Lung (tissue), 12 donors: ENCODE measurements around the gene AZIN2. TPM values are rescaled to one million over a fixed set of nuclear protein-coding genes. Genes with fewer than 3 reads are reported as not detected.
"Not testable (repeated sequence)": the region's sequence is repeated elsewhere in the genome, so short reads cannot be mapped to it uniquely, and the experiment has no call there.

Experiments used
- ATAC-seq: fragments of 200-7000 bp; cut with Tn5 transposase; one replicate; pipeline ENCODE4 v1.9.1; 2020; ENCODE audit warnings: moderate number of reproducible peaks; ENCODE audit not compliant: insufficient read depth, low FRiP score
- DNase-seq, 3 donors: peaks; one replicate each; pipeline ENCODE4 v3.0.0-alpha.2; 2013 to 2017
- H3K27ac ChIP-seq, 2 donors: one replicate each; pipeline ENCODE4 v1.5.1; 2013; ENCODE audit warnings: mild to moderate bottlenecking in 2 of 2, moderate library complexity in 2 of 2, control low read depth in 1 of 2, inconsistent platforms in 1 of 2, low read depth in 1 of 2, low read length in 1 of 2
- H3K27me3 ChIP-seq, 3 donors: one replicate each; pipeline ENCODE4 v1.5.1; 2013; ENCODE audit warnings: low read length in 2 of 3; ENCODE audit not compliant: control insufficient read depth in 3 of 3, insufficient read depth in 3 of 3
- H3K36me3 ChIP-seq, 4 donors: one replicate each; pipeline ENCODE4 v1.5.1; 2013; ENCODE audit warnings: low read length in 4 of 4, mild to moderate bottlenecking in 1 of 4, moderate library complexity in 1 of 4; ENCODE audit not compliant: control insufficient read depth in 4 of 4, insufficient read depth in 4 of 4
- H3K4me1 ChIP-seq, 5 donors: one replicate each; pipeline ENCODE4 v1.5.1; 2013; ENCODE audit warnings: low read length in 5 of 5, mild to moderate bottlenecking in 2 of 5, moderate library complexity in 1 of 5; ENCODE audit not compliant: control insufficient read depth in 5 of 5, insufficient read depth in 5 of 5
- H3K4me3 ChIP-seq: one replicate; pipeline ENCODE4 v1.5.1; 2013; ENCODE audit warnings: mild to moderate bottlenecking, control low read depth, moderate library complexity
- H3K9ac ChIP-seq, 2 donors: one replicate each; pipeline ENCODE4 v1.5.1; 2013; ENCODE audit warnings: low read length in 2 of 2, control low read depth in 1 of 2; ENCODE audit not compliant: insufficient read depth in 1 of 2
- H3K9me3 ChIP-seq, 4 donors: one replicate each; pipeline ENCODE4 v1.5.1; 2013; ENCODE audit warnings: low read length in 3 of 4, mild to moderate bottlenecking in 1 of 4, moderate library complexity in 1 of 4; ENCODE audit not compliant: control insufficient read depth in 4 of 4, insufficient read depth in 3 of 4
- WGBS, 2 donors: extraction: QIAGEN DNeasy Blood & Tissue Kit; methylation state at CpG; one replicate each; pipeline ENCODE4 v1.1.7; 2013; 5-methylcytosine and 5-hydroxymethylcytosine counted together
- polyA plus RNA-seq, 2 donors: library from polyadenylated mRNA; stranded (reverse); fragments of 200-250 nt; gene quantifications; one replicate each; pipeline ENCODE4 v1.2.1, GENCODE V29; 2013
- total RNA-seq, 2 donors: library from RNA; depleted of rRNA in 1 of 2; stranded (reverse); fragments of >200 nt in 1 of 2; gene quantifications; one replicate each; pipeline ENCODE4 v1.2.1, GENCODE V29; 2014 to 2021
- TF ChIP-seq, protein P1 (sequence below): IDR thresholded peaks from 2 replicates; pipeline ENCODE4 v1.5.1; 2012; ENCODE audit warnings: mild to moderate bottlenecking; ENCODE audit errors: control extremely low read depth, extremely low read depth
- donor health status: control.
- donor health status: control.
- donor health status: Bipolar disorder and iron deficiency.
- donor health status: healthy.
- donor health status: DM: yes; HTN: yes; CAD: no.

The AZIN2 gene
- total and polyA plus RNA-seq, 4 donors: 1.2 to 12.8 (median 3.9) TPM

DNA sequence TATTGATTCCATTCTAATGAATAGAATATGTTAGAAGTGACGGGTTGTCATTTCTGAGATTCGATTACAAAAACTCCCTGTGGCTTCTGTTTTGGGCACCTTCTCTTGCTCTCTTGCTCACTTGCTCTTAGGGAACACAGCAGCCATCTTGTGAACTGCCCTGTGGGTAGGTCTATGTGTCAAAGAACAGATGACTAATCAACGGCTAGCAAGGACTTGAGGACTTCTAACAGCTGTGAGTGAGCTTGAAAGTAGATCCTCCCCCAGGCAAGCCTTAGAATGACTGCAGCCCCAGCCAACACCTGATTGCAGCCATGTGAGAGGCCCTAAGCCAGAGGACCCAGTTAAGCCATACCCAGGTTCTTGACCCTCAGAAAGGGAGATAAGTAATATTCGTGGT lies 49.3 kb downstream of the AZIN2 start:
- H3K27ac ChIP-seq: no peak overlapping the region
- H3K4me1 ChIP-seq: peaks cover 0 to 17% (median 3%) of the 10 kb centered on the region in 5 donors
- no peaks in the 10 kb centered on the region for H3K9me3 ChIP-seq
- DNase-seq: no peak
- H3K9ac ChIP-seq: no peak overlapping the region
- WGBS, 2 donors: 81 to 87% methylated on average over 4 of the region's 4 CpGs
- no peak for ATAC-seq
- H3K27me3 ChIP-seq: no peaks in the 10 kb centered on the region
- H3K36me3 ChIP-seq: no peaks in the 10 kb centered on the region
- H3K4me3 ChIP-seq: no peak overlapping the region
- TF ChIP-seq, protein P1, sequence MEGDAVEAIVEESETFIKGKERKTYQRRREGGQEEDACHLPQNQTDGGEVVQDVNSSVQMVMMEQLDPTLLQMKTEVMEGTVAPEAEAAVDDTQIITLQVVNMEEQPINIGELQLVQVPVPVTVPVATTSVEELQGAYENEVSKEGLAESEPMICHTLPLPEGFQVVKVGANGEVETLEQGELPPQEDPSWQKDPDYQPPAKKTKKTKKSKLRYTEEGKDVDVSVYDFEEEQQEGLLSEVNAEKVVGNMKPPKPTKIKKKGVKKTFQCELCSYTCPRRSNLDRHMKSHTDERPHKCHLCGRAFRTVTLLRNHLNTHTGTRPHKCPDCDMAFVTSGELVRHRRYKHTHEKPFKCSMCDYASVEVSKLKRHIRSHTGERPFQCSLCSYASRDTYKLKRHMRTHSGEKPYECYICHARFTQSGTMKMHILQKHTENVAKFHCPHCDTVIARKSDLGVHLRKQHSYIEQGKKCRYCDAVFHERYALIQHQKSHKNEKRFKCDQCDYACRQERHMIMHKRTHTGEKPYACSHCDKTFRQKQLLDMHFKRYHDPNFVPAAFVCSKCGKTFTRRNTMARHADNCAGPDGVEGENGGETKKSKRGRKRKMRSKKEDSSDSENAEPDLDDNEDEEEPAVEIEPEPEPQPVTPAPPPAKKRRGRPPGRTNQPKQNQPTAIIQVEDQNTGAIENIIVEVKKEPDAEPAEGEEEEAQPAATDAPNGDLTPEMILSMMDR: no peak

GRCh38 chr1:33131191-33131590 lies 50.2 kb downstream of the AZIN2 start:
- TF ChIP-seq, protein P1: no peak
- Histone ChIP-seq H3K36me3 (no peaks in the 10 kb centered on the region), H3K9me3 (no peaks in the 10 kb centered on the region), H3K4me3 (no peak overlapping the region), H3K27ac (no peak overlapping the region), H3K4me1 (peaks cover 0 to 12% (median 4%) of the 10 kb centered on the region in 5 donors), H3K9ac (no peak overlapping the region), H3K27me3 (no peaks in the 10 kb centered on the region)
- DNase-seq (no peak), ATAC-seq (no peak)
- WGBS, 2 donors: 82 to 86% methylated on average over 2 of the region's 2 CpGs

GRCh38 chr1:33132549-33132948 lies 51.6 kb downstream of the AZIN2 start:
- 92 to 97% methylated on average over 2 of the region's 2 CpGs for WGBS, 2 donors
- Histone ChIP-seq H3K27ac (no peak overlapping the region), H3K36me3 (no peaks in the 10 kb centered on the region), H3K9ac (no peak overlapping the region), H3K27me3 (no peaks in the 10 kb centered on the region), H3K4me1 (peaks cover 0 to 6% (median 0%) of the 10 kb centered on the region in 5 donors), H3K4me3 (no peak overlapping the region), H3K9me3 (no peaks in the 10 kb centered on the region)
- DNase-seq (no peak), ATAC-seq (no peak)
- TF ChIP-seq, protein P1: no peak

DNA sequence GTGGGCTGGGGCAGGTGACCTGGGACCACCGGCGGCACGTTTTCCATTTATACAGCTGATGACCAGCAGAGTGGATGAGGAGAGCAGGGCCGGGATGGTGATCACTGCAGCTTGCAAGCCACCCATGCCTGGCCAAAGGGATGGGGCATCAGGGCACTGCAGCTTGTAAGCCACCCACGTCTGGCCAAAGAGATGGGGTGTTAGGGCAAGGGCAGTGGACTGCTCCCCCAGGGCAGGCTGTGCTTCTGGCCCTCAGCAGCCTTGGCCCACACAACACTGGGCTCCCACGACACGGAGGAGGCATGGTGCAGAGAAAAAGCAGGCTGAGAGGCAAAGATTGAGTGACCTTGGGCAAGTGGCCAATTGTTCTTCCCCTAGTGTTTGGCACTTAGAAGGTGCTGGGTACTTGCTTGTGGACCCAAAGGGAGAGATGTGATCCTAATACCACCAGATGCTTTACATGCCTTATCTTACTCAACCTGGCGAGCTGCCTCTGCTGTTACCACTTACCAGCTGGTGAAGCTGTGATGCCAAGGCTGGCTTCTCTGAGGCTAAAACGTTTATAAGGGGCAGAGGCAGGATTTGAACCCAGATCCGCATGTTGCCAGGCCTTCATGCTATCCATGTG lies 52.6 kb downstream of the AZIN2 start:
- Histone ChIP-seq H3K36me3 (no peaks in the 10 kb centered on the region), H3K4me3 (no peak overlapping the region), H3K9ac (no peak overlapping the region), H3K4me1 (peaks cover 0 to 2% (median 0%) of the 10 kb centered on the region in 5 donors), H3K9me3 (no peaks in the 10 kb centered on the region), H3K27ac (no peak overlapping the region), H3K27me3 (no peaks in the 10 kb centered on the region)
- TF ChIP-seq, protein P1: no peak
- no peak for ATAC-seq
- WGBS, 2 donors: 78 to 87% methylated on average over 10 of the region's 10 CpGs
- DNase-seq: no peak

GRCh38 chr1:33136041-33136440 lies 55.1 kb downstream of the AZIN2 start:
- ATAC-seq: not testable (repeated sequence)
- 99 to 100% methylated on average over 1 of the region's 1 CpG for WGBS, 2 donors

More at GRCh38 chr1:33136041-33136440, 55.1 kb downstream of the AZIN2 start:
- not testable (repeated sequence) for H3K36me3 ChIP-seq, H3K9me3 ChIP-seq, H3K27ac ChIP-seq, H3K4me1 ChIP-seq, H3K4me3 ChIP-seq, H3K27me3 ChIP-seq, DNase-seq, H3K9ac ChIP-seq
